Neural cell (in vitro differentiated cells): Measurements from ENCODE around the gene GBA2.

Experiments
- EP300 ChIP-seq: fragments of 450-650 bp; conservative IDR thresholded peaks from 2 replicates; pipeline ENCODE4 v1.6.1; 2014; ENCODE audit warnings: antibody characterized with exemption, mild to moderate bottlenecking, moderate library complexity; ENCODE audit not compliant: poor library complexity, severe bottlenecking
- EZH2 ChIP-seq: fragments of 200-600, 300-800 bp; shearing (Covaris generic), sonication (generic); IDR thresholded peaks from 2 replicates; pipeline ENCODE4 v1.6.1; 2014; ENCODE audit warnings: antibody characterized with exemption, low read length, borderline replicate concordance, mild to moderate bottlenecking; ENCODE audit not compliant: insufficient read depth, poor library complexity, severe bottlenecking
- MXI1 ChIP-seq: fragments of 450-650 bp; conservative IDR thresholded peaks from 2 replicates; pipeline ENCODE4 v1.6.1; 2014; ENCODE audit warnings: antibody characterized with exemption, mild to moderate bottlenecking; ENCODE audit not compliant: poor library complexity, severe bottlenecking
- POLR2AphosphoS5 ChIP-seq: IDR thresholded peaks from 2 replicates; pipeline ENCODE4 v1.6.1; 2012
- RAD21 ChIP-seq: fragments of 450-650 bp; conservative IDR thresholded peaks from 2 replicates; pipeline ENCODE4 v1.6.1; 2014; ENCODE audit warnings: antibody characterized with exemption, mild to moderate bottlenecking, moderate library complexity
- SMC3 ChIP-seq: fragments of 450-650 bp; conservative IDR thresholded peaks from 2 replicates; pipeline ENCODE4 v1.6.1; 2014; ENCODE audit warnings: antibody characterized with exemption, mild to moderate bottlenecking, moderate library complexity; ENCODE audit not compliant: poor library complexity
- TAF1 ChIP-seq: IDR thresholded peaks from 2 replicates; pipeline ENCODE4 v1.6.1; 2012; ENCODE audit warnings: low read depth
- TF ChIP-seq, protein P1 (sequence below): fragments of 450-650 bp; IDR thresholded peaks from 2 replicates; pipeline ENCODE4 v1.5.1; 2014; ENCODE audit warnings: antibody characterized with exemption, mild to moderate bottlenecking, moderate library complexity; ENCODE audit not compliant: poor library complexity, severe bottlenecking
- TF ChIP-seq, protein P2 (sequence below): IDR thresholded peaks from 2 replicates; pipeline ENCODE4 v1.6.1; 2012; ENCODE audit warnings: borderline replicate concordance

- TF ChIP-seq POLR2AphosphoS5 (no peak), TAF1 (no peak), EZH2 (no peak), RAD21 (no peak), SMC3 (no peak), MXI1 (no peak), EP300 (no peak)
- TF ChIP-seq, protein P1, sequence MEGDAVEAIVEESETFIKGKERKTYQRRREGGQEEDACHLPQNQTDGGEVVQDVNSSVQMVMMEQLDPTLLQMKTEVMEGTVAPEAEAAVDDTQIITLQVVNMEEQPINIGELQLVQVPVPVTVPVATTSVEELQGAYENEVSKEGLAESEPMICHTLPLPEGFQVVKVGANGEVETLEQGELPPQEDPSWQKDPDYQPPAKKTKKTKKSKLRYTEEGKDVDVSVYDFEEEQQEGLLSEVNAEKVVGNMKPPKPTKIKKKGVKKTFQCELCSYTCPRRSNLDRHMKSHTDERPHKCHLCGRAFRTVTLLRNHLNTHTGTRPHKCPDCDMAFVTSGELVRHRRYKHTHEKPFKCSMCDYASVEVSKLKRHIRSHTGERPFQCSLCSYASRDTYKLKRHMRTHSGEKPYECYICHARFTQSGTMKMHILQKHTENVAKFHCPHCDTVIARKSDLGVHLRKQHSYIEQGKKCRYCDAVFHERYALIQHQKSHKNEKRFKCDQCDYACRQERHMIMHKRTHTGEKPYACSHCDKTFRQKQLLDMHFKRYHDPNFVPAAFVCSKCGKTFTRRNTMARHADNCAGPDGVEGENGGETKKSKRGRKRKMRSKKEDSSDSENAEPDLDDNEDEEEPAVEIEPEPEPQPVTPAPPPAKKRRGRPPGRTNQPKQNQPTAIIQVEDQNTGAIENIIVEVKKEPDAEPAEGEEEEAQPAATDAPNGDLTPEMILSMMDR: no peak
- TF ChIP-seq, protein P2, sequence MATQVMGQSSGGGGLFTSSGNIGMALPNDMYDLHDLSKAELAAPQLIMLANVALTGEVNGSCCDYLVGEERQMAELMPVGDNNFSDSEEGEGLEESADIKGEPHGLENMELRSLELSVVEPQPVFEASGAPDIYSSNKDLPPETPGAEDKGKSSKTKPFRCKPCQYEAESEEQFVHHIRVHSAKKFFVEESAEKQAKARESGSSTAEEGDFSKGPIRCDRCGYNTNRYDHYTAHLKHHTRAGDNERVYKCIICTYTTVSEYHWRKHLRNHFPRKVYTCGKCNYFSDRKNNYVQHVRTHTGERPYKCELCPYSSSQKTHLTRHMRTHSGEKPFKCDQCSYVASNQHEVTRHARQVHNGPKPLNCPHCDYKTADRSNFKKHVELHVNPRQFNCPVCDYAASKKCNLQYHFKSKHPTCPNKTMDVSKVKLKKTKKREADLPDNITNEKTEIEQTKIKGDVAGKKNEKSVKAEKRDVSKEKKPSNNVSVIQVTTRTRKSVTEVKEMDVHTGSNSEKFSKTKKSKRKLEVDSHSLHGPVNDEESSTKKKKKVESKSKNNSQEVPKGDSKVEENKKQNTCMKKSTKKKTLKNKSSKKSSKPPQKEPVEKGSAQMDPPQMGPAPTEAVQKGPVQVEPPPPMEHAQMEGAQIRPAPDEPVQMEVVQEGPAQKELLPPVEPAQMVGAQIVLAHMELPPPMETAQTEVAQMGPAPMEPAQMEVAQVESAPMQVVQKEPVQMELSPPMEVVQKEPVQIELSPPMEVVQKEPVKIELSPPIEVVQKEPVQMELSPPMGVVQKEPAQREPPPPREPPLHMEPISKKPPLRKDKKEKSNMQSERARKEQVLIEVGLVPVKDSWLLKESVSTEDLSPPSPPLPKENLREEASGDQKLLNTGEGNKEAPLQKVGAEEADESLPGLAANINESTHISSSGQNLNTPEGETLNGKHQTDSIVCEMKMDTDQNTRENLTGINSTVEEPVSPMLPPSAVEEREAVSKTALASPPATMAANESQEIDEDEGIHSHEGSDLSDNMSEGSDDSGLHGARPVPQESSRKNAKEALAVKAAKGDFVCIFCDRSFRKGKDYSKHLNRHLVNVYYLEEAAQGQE: no peak
Observed at GRCh38 chr9:35759795-35760194, 10.8 kb upstream of the GBA2 start.
